Measurements from ENCODE around the gene PTK7. TPM values are rescaled to one million over a fixed set of nuclear protein-coding genes. Genes with fewer than 3 reads are reported as not detected.

PTK7 gene
- total and polyA plus RNA-seq, 4 donors, result 37.4 to 173 (median 84.2) TPM

DNA sequence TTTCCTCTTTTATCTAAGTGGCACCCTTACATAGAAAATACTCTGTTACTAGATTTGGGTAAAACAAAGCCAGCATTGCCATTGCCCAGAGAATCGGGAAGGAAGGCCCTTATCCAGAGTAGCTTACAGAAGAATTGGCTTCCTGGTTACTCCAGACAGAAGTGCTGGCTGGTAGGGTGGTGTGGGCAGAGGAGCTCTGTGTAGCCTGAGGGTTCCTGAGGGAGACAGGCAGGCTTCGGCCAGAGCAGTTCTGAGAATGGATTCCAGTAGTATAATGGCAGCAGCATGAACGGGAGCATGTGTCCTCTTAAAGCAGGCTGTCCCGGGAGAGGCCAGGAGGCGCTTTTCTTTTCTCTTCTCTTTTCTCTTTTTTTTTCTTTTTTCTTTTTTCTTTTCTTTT lies 117.8 kb downstream of the PTK7 start:
- no peak overlapping the region for H3K4me3 ChIP-seq
- ATAC-seq (ENCODE audit: insufficient read depth, low FRiP score) (no peak), DNase-seq (no peak)
- H3K9ac ChIP-seq (ENCODE audit: insufficient read depth in 1 of 2, low read length in 2 of 2), result no peak overlapping the region
- peaks cover 7 to 27% (median 20%) of the 10 kb centered on the region in 4 donors for H3K36me3 ChIP-seq (ENCODE audit: control insufficient read depth in 4 of 4, insufficient read depth in 4 of 4, low read length in 4 of 4)
- no peaks in the 10 kb centered on the region for H3K27me3 ChIP-seq (ENCODE audit: control insufficient read depth in 3 of 3, insufficient read depth in 3 of 3, low read length in 2 of 3)
- H3K9me3 ChIP-seq (ENCODE audit: control insufficient read depth in 4 of 4, insufficient read depth in 3 of 4, low read length in 3 of 4), result no peaks in the 10 kb centered on the region
- H3K27ac ChIP-seq (ENCODE audit: low read depth in 1 of 2, low read length in 1 of 2), result no peak overlapping the region
- no peak for TF ChIP-seq CTCF (IDR thresholded peaks at IDR 0.05; ENCODE audit: control extremely low read depth, extremely low read depth)
- WGBS, 2 donors, result 94 to 97% methylated on average over 5 of the region's 5 CpGs
- H3K4me1 ChIP-seq (ENCODE audit: control insufficient read depth in 5 of 5, insufficient read depth in 5 of 5, low read length in 5 of 5), result no peaks in the 10 kb centered on the region

DNA sequence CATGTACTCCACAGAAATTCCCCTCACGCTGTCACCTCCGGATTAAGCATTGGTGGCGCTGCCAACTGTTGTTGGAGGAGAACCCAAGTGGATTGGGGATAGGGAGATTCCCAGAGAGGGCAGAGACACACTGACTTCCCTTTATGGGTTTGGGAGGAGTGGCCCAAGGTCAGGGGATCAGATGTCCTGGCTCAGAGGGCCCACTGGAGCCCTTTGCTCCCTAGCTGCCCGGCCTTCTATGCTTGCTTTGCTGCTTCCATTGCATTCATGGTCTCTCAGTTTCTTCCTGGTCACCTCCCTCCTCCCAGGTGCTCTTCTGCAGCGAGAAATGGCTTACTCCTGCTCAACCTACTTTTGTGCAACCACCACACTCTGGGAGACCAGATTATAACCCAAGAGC lies 120.2 kb downstream of the PTK7 start:
- 90 to 96% methylated on average over 5 of the region's 5 CpGs for WGBS, 2 donors
- H3K27ac ChIP-seq (ENCODE audit: low read depth in 1 of 2, low read length in 1 of 2), result no peak overlapping the region
- H3K27me3 ChIP-seq (ENCODE audit: control insufficient read depth in 3 of 3, insufficient read depth in 3 of 3, low read length in 2 of 3), result no peaks in the 10 kb centered on the region
- DNase-seq, result no peak
- H3K9me3 ChIP-seq (ENCODE audit: control insufficient read depth in 4 of 4, insufficient read depth in 3 of 4, low read length in 3 of 4), result no peaks in the 10 kb centered on the region
- no peaks in the 10 kb centered on the region for H3K4me1 ChIP-seq (ENCODE audit: control insufficient read depth in 5 of 5, insufficient read depth in 5 of 5, low read length in 5 of 5)
- peaks cover 8 to 40% (median 21%) of the 10 kb centered on the region in 4 donors for H3K36me3 ChIP-seq (ENCODE audit: control insufficient read depth in 4 of 4, insufficient read depth in 4 of 4, low read length in 4 of 4)
- H3K9ac ChIP-seq (ENCODE audit: insufficient read depth in 1 of 2, low read length in 2 of 2), result no peak overlapping the region
- no peak overlapping the region for H3K4me3 ChIP-seq
- ATAC-seq (ENCODE audit: insufficient read depth, low FRiP score), result no peak
- TF ChIP-seq CTCF (IDR thresholded peaks at IDR 0.05; ENCODE audit: control extremely low read depth, extremely low read depth), result no peak

- WGBS, 2 donors, result 87 to 89% methylated on average over 6 of the region's 6 CpGs
- no peak for DNase-seq
- Histone ChIP-seq H3K9ac (ENCODE audit: insufficient read depth in 1 of 2, low read length in 2 of 2) (no peak overlapping the region), H3K27ac (ENCODE audit: low read depth in 1 of 2, low read length in 1 of 2) (no peak overlapping the region), H3K27me3 (ENCODE audit: control insufficient read depth in 3 of 3, insufficient read depth in 3 of 3, low read length in 2 of 3) (no peaks in the 10 kb centered on the region), H3K9me3 (ENCODE audit: control insufficient read depth in 4 of 4, insufficient read depth in 3 of 4, low read length in 3 of 4) (no peaks in the 10 kb centered on the region), H3K36me3 (ENCODE audit: control insufficient read depth in 4 of 4, insufficient read depth in 4 of 4, low read length in 4 of 4) (peaks cover 8 to 39% (median 17%) of the 10 kb centered on the region in 4 donors), H3K4me3 (no peak overlapping the region), H3K4me1 (ENCODE audit: control insufficient read depth in 5 of 5, insufficient read depth in 5 of 5, low read length in 5 of 5) (no peaks in the 10 kb centered on the region)
- no peak for ATAC-seq (ENCODE audit: insufficient read depth, low FRiP score)
- no peak for TF ChIP-seq CTCF (IDR thresholded peaks at IDR 0.05; ENCODE audit: control extremely low read depth, extremely low read depth)
These were observed 123.8 kb downstream of the PTK7 start for GRCh38 chr6:43199912-43200311.

DNA sequence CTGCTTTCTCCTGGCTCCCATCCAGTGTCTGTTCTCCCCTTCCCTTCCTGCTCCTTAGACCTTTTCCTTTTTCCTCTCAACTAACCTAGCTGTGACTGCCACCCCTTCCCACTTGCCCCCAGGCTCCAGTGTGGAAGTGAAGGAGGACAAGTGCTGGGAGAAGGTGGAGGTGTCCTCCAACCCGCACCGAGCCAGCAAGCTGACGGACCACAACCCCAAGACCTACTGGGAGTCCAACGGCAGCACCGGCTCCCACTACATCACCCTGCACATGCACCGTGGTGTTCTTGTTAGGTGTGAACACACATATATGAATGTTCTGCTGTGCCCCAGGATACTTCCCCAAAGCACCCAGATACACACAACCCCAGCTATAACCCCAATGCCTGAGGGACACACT lies 124.4 kb downstream of the PTK7 start:
- no peak for TF ChIP-seq CTCF (IDR thresholded peaks at IDR 0.05; ENCODE audit: control extremely low read depth, extremely low read depth)
- Histone ChIP-seq H3K4me3 (no peak overlapping the region), H3K36me3 (ENCODE audit: control insufficient read depth in 4 of 4, insufficient read depth in 4 of 4, low read length in 4 of 4) (peaks cover 7 to 38% (median 14%) of the 10 kb centered on the region in 4 donors), H3K27me3 (ENCODE audit: control insufficient read depth in 3 of 3, insufficient read depth in 3 of 3, low read length in 2 of 3) (no peaks in the 10 kb centered on the region), H3K4me1 (ENCODE audit: control insufficient read depth in 5 of 5, insufficient read depth in 5 of 5, low read length in 5 of 5) (no peaks in the 10 kb centered on the region), H3K9me3 (ENCODE audit: control insufficient read depth in 4 of 4, insufficient read depth in 3 of 4, low read length in 3 of 4) (no peaks in the 10 kb centered on the region), H3K27ac (ENCODE audit: low read depth in 1 of 2, low read length in 1 of 2) (no peak overlapping the region), H3K9ac (ENCODE audit: insufficient read depth in 1 of 2, low read length in 2 of 2) (no peak overlapping the region)
- WGBS, 2 donors, result 97 to 98% methylated on average over 6 of the region's 6 CpGs
- DNase-seq (no peak), ATAC-seq (ENCODE audit: insufficient read depth, low FRiP score) (no peak)

All from lung (tissue), 12 donors.